Omental fat pad (tissue), 4 donors: ENCODE results near the gene KCNK18. TPM values are rescaled to one million over a fixed set of nuclear protein-coding genes. Genes with fewer than 3 reads are reported as not detected.

Source experiments
- ATAC-seq: fragments of 150-250 bp; one replicate; pipeline ENCODE4 v1.9.1; 2016; ENCODE audit warnings: mild to moderate bottlenecking, moderate library complexity; ENCODE audit not compliant: low FRiP score
- DNase-seq: peaks from one replicate; pipeline ENCODE4 v3.0.0-alpha.2; 2019; ENCODE audit warnings: low spot score
- total RNA-seq, 4 donors: library from RNA; depleted of rRNA; stranded (reverse); fragments of >200 nt; gene quantifications; one replicate each; pipeline ENCODE4 v1.1.0, GENCODE V29; 2016
- TF ChIP-seq, protein P1 (sequence below), 3 donors: fragments of 450-650 bp; IDR thresholded peaks; one replicate each; pipeline ENCODE4 v1.5.1; 2016 to 2017; ENCODE audit warnings: antibody characterized with exemption in 3 of 3, mild to moderate bottlenecking in 3 of 3, moderate library complexity in 2 of 3

Gene KCNK18
- total RNA-seq, 4 donors from 2014 or later = not detected

DNA sequence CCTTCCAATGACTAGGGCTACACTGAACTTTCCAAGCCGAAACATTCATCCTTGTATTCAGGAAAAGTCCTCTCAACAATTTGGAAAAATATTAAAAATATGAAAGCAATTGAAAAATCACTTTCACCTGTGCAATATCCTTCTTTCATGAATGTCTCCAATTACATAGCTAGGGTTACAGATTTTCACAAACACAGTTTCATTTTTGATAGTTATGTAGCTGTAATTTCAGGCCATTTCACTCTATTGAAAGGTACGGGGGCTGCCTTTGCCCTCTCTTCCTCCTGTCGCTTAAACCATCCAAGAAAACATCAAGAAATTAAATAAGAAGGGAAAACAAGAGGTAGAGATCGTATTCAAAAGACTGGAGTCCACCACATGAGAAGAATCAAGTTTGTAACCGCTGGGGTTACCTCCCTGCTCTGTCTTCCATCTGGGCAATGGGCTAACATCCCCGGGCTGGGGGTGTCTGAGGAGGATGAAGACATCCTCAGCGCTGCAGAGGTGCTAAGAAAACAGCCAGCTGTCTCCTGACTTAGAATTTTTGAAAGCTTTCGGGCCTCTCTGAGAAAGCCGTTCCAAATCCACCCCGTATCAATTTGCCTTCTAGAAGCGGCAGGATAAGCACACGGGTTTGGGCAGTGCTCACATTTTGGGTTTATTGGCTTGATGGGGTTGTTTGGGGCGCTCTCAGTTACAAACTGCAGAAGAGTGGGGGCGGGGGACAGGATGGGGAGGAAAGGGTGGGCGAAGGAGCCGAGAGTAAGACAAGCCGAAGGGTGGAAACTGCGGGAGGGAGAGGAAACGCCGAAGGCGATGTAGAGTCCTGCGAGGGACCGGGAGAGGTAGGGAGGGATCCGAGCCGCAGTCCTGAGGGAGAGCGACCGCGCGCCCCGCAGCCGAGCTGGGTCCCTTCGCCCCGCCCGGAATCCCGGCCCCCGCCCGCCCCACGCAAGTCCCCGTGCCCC lies 34.9 kb upstream of the KCNK18 start:
- TF ChIP-seq, protein P1, sequence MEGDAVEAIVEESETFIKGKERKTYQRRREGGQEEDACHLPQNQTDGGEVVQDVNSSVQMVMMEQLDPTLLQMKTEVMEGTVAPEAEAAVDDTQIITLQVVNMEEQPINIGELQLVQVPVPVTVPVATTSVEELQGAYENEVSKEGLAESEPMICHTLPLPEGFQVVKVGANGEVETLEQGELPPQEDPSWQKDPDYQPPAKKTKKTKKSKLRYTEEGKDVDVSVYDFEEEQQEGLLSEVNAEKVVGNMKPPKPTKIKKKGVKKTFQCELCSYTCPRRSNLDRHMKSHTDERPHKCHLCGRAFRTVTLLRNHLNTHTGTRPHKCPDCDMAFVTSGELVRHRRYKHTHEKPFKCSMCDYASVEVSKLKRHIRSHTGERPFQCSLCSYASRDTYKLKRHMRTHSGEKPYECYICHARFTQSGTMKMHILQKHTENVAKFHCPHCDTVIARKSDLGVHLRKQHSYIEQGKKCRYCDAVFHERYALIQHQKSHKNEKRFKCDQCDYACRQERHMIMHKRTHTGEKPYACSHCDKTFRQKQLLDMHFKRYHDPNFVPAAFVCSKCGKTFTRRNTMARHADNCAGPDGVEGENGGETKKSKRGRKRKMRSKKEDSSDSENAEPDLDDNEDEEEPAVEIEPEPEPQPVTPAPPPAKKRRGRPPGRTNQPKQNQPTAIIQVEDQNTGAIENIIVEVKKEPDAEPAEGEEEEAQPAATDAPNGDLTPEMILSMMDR (IDR thresholded peaks at IDR 0.05) = no peak
- no peak for DNase-seq
- no peak for ATAC-seq

DNA sequence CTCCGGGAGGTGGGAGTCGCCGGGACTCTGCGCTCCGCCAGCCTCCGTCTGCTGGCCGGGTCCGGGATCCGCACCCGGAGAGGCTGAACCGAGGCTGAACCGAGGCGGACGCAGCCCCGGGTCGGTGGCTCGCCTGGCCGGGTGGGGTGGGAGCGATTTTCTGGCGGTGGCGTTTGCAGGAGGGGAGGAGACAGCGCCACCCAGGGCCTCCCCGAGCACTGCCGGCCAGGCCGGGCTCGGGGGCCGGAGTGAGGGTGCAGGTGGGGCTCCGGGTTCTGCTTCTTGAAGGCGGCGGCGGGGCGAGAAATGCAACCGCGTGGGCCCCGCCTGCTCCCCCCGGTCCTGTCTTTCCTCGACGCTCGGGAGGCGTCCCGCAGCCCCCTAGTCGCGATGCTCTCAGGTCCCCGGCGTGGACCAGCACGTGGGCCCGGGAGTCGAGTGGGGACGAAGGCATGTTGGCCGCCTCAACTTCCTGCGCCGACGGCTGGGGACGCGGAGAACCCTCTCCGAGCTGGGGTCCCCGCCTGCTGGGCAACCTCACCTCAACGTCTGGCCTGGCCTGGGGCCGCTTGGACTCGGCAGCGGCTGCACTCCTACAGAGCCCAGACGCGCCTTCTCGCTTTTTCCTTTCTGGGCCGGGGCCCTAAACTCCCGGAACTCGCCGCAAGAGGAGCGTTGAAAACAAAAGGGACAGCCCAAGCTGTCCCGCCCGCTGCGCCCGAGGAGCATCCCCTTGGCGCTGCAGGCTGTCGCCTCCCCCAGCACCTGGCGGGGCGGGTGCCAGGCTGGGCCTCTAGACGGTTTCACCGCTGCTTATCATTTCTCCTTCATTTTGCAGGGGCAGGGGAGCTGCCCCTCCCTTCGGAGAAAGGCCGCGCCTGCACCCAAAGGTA lies 34.0 kb upstream of the KCNK18 start:
- TF ChIP-seq, protein P1 (IDR thresholded peaks at IDR 0.05) = no peak
- ATAC-seq (no peak), DNase-seq (no peak)

DNA sequence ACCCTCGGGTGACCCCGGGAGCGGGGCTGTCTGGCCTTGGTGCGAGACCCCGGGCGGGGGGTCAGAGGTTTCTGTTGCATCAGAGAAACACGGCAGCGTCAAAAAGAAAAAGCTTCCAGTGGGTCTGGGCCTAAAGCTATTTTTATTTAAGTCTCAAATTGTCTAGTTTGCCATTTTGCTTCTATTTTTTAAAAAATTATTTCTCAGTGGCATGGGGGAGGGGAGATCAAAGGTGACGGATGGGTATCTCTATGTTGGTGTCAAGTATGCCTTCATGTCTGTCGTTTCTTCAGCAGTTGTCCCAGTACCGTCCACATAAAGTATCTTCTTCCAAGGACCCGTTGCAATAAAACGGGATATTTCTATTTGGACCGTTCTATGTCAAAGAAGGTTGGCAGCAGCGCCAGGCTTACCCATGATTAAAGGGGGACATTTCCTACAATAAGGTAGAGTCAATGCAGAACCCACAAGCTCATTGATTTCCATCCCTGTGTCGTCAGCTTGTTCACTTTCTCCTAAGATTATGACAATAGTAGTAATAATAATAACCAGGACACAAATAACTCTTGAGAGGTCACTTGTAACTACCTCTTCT lies 33.2 kb upstream of the KCNK18 start:
- DNase-seq (no peak), ATAC-seq (no peak)
- TF ChIP-seq, protein P1 (IDR thresholded peaks at IDR 0.05) = no peak

DNA sequence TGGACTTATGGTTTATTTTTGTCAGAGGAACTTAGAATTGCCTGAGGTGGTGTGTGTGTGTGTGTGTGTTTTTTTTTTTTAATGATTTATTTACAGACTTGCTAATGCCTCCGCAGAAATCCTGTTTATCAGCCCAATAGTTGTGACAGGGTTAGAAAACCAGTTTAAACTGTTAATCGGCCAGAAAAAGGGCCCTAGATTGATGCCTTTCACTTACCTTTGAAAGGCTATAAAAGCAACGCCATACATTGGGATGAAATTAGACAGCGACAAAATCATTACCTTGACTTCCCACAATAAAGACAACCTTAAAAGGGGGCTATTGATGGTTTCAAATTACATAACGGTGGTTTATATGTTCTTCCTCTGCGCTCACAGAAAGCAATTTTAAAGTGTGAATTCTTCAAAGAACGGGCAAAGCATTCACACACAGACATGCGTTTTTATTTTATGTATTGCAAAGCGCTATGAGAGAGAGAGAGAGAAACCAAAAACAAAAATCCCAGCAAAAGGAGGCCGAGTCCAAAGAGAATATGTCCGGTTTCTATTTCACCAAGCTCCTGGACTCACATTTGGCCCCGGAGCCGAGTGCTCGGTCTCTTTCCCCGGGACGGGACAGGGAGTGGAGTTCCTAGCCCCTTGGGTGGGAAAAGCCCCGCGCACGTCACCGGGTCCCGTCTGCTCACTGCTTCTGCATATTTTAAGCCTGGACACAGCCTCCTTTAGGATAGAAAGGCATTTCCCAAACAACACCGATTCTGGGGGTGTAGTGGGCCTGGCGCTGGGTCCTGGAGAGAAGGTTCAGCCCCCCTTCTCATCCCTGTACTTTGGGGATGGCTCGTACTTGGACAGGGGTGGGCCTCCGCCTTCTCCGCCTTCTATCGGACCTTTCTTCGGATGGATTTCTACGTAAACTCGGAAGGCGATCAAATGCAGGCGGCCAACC lies 32.4 kb upstream of the KCNK18 start:
- ATAC-seq (no peak), DNase-seq (no peak)
- TF ChIP-seq, protein P1 (IDR thresholded peaks at IDR 0.05) = no peak

DNA sequence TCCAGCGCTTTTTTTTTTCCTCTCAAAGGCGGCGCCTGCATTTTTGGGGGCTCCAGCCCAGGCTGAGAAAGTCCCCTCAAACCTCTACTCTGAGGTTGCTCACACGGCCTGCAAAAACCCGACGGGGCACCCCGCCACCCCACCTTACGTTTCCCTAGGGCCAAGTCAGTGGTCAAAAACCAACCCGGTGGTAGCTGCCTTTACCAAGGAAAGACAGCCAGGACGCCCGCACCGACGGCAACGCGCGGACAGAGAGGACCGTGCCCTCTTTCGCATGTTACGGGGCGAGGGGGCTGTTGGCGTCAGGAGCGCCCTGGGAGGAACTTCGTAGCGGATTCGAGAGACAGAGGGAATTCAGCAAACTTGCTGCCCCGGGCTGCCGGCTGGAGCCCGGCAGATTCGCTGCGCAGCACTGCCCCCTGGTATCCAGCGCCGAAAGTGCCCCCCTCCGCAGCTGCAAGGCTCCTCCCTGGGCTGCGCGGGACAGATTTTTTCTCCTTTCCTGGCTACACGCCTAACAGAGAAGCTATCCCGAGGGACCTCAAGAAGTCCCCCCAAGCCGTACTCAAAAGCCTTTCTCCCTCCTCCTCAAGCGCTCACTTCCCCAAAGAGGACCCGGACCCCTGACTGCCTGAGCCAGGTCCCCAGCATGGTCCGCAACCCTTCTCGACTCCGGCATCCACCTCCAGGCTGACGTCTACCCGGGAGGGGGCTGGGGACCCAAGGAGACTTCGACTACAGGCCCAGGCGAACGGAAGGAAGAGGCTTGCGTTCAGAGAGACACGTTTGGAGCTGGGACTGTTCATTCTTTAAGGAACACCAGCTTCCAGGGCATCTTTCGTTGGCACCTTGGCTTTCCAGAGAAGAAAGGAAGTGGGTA lies 31.5 kb upstream of the KCNK18 start:
- DNase-seq (no peak), ATAC-seq (no peak)
- TF ChIP-seq, protein P1 (IDR thresholded peaks at IDR 0.05) = no peak
